GM23248 (cell line): Measurements from ENCODE around the gene CTNNAL1.

Experiments used
- EZH2 ChIP-seq: fragments of 200-600 bp; sonication (generic); IDR thresholded peaks from 2 replicates; pipeline ENCODE4 v1.6.1; 2018; ENCODE audit warnings: antibody characterized with exemption, mild to moderate bottlenecking; ENCODE audit not compliant: insufficient read depth, poor library complexity, severe bottlenecking
- EZH2phosphoT487 ChIP-seq: fragments of 200-600 bp; sonication (generic); IDR thresholded peaks from 2 replicates; pipeline ENCODE4 v1.6.1; 2018; ENCODE audit warnings: antibody characterized with exemption, moderate library complexity, mild to moderate bottlenecking, low read depth; ENCODE audit not compliant: insufficient read depth

- TF ChIP-seq EZH2, result no peak
- TF ChIP-seq EZH2phosphoT487, result no peak
Measured at GRCh38 chr9:108900176-108900575, 113.1 kb downstream of the CTNNAL1 start.
